MV-4-11 (cell line): ENCODE results near the gene MINDY1.
A peak's percentile ranks its signal among the peaks of the same experiment; 100 is the strongest.

ENCODE experiments used
- DNase-seq: peaks from one replicate; lab custom pipeline; 2025; lab: John Stamatoyannopoulos, UW

Gene MINDY1

GRCh38 chr1:151011154-151011850 lies 4.6 kb upstream of the MINDY1 start:
- DNase-seq: peak; percentile 7

- DNase-seq: no peak
Measured at GRCh38 chr1:151010346-151010726, 3.6 kb upstream of the MINDY1 start.

- no peak for DNase-seq
Measured at GRCh38 chr1:151009674-151010345, 3.1 kb upstream of the MINDY1 start.

GRCh38 chr1:151009206-151009587 lies 2.5 kb upstream of the MINDY1 start:
- no peak for DNase-seq

- DNase-seq: peak; percentile 94
Measured at GRCh38 chr1:151008244-151009205, 1.8 kb upstream of the MINDY1 start, which contains the start of gene PRUNE1. Gene PRUNE1, plus strand, starts transcription at chr1:151008449. Its CDS starts 184 bp downstream, at chr1:151008633.

- DNase-seq: no peak
Measured at GRCh38 chr1:151007853-151008243, 1.1 kb upstream of the MINDY1 start.

GRCh38 chr1:151005729-151006319 lies 878 bp downstream of the MINDY1 start:
- no peak for DNase-seq

GRCh38 chr1:151003180-151003579 lies 3.5 kb downstream of the MINDY1 start:
- DNase-seq: peak; percentile 48

- DNase-seq: no peak
Measured at GRCh38 chr1:151002611-151003010, 4.1 kb downstream of the MINDY1 start.

GRCh38 chr1:151002051-151002450 lies 4.7 kb downstream of the MINDY1 start:
- DNase-seq: peak; percentile 45

GRCh38 chr1:151001602-151002001 lies 5.1 kb downstream of the MINDY1 start:
- DNase-seq: peak; percentile 45

- peak; percentile 1 for DNase-seq
Measured at GRCh38 chr1:151000408-151000807, 6.3 kb downstream of the MINDY1 start.

- DNase-seq: no peak
Measured at GRCh38 chr1:150999926-151000325, 6.8 kb downstream of the MINDY1 start.

- peak; percentile 78 for DNase-seq
Measured at GRCh38 chr1:150999051-150999674, 7.5 kb downstream of the MINDY1 start.

GRCh38 chr1:150997949-150998348 lies 8.8 kb downstream of the MINDY1 start:
- DNase-seq: no peak

- no peak for DNase-seq
Measured at GRCh38 chr1:150997126-150997872, 9.4 kb downstream of the MINDY1 start.

GRCh38 chr1:150995896-150996295 lies 10.8 kb downstream of the MINDY1 start:
- peak; percentile 20 for DNase-seq

GRCh38 chr1:150995460-150995859 lies 11.2 kb downstream of the MINDY1 start:
- no peak for DNase-seq

GRCh38 chr1:150994248-150994647 lies 12.5 kb downstream of the MINDY1 start:
- DNase-seq: no peak

GRCh38 chr1:150992626-150993025 lies 14.1 kb downstream of the MINDY1 start:
- DNase-seq: no peak

- no peak for DNase-seq
Measured at GRCh38 chr1:150987924-150988323, 18.8 kb downstream of the MINDY1 start.
